Liver (tissue), 2 donors: ENCODE results near the gene GASK1B.

Source experiments
- GABPA ChIP-seq, 2 donors: IDR thresholded peaks in 1 of 2; conservative IDR thresholded peaks in 1 of 2; 2 replicates each; pipeline ENCODE4 v1.6.1; 2016; ENCODE audit warnings: antibody characterized with exemption in 2 of 2, mild to moderate bottlenecking in 1 of 2, moderate library complexity in 1 of 2
- RAD21 ChIP-seq, 2 donors: IDR thresholded peaks; 2 replicates each; pipeline ENCODE4 v1.6.1; 2016; ENCODE audit warnings: antibody characterized with exemption in 2 of 2, mild to moderate bottlenecking in 2 of 2
- donor health status: healthy.

DNA sequence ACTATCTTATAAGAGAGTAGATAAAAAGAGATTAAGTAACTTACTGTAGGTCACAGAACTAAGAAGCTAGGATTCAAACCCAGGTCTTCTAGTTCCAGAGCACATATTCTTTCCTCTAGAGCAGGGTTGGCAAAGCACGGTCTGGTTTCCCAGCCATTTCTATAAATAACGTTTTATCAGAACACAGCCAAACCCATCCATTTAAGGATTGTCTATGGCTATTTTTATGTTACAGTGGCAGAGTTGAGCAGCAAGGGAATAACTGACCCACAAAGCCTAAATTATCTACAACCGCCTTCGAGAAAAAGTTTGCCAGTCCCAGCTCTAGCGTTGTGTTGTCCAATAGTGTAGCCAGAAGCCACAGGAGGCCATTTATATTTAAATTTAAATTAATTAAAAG, 44.9 kb upstream of the GASK1B start:
- no peak for TF ChIP-seq GABPA (IDR thresholded peaks at IDR 0.05 in 1 of 2, conservative IDR thresholded peaks at IDR 0.05 in 1 of 2)
- no peak for TF ChIP-seq RAD21 (IDR thresholded peaks at IDR 0.05)
